ENCODE data around the gene TGFBR1.

- no peak for TF ChIP-seq CTCF (conservative IDR thresholded peaks at IDR 0.05; ENCODE audit: low read length)
- TF ChIP-seq EZH2phosphoT487 (IDR thresholded peaks at IDR 0.05; ENCODE audit: borderline replicate concordance): no peak
These were observed 24.2 kb downstream of the TGFBR1 start for GRCh38 chr9:99129091-99129490.

Data from Loucy (cell line).